CD4-positive, alpha-beta T cell (primary cell): ENCODE measurements around the gene ALLC. TPM values are rescaled to one million over a fixed set of nuclear protein-coding genes. Genes with fewer than 3 reads are reported as not detected.
A peak's percentile ranks its signal among the peaks of the same experiment; 100 is the strongest.

Experiments used
- ATAC-seq: fragments of 200-7000 bp; cut with Tn5 transposase; one replicate; pipeline ENCODE4 v1.10.0; 2022; ENCODE audit warnings: mild to moderate bottlenecking; ENCODE audit not compliant: poor library complexity
- CTCF ChIA-PET: fragments of 350-600 bp; sonication (Branson Sonifier 250); formaldehyde crosslinking; loops from one replicate; lab custom pipeline; 2021; ENCODE audit warnings: antibody characterized with exemption, inconsistent platforms; lab: Charles Lee
- POLR2A ChIA-PET: fragments of 350-600 bp; sonication (Branson Sonifier 250); formaldehyde crosslinking; loops from one replicate; lab custom pipeline; 2021; ENCODE audit warnings: antibody characterized with exemption, inconsistent platforms; lab: Charles Lee
- DNase-seq, 14 experiments: peaks; one replicate each; pipeline ENCODE4 v3.0.0-alpha.2; 2013 to 2020; ENCODE audit warnings: mixed read lengths in 2 of 14
- H3K27ac ChIP-seq, 2 donors: one replicate each; pipeline versions ENCODE4 v1.5.1 to v1.7.0; 2013; ENCODE audit warnings: low read length in 2 of 2, low read depth in 1 of 2, mild to moderate bottlenecking in 1 of 2
- H3K27me3 ChIP-seq, 2 experiments: 1 replicate in 1 of 2; 2 replicates in 1 of 2; pipeline versions ENCODE4 v1.6.1 to v1.7.0; 2013; ENCODE audit warnings: low read length in 2 of 2, control low read depth in 1 of 2, mild to moderate bottlenecking in 1 of 2, moderate library complexity in 1 of 2; ENCODE audit not compliant: insufficient read depth in 2 of 2, control insufficient read depth in 1 of 2
- H3K36me3 ChIP-seq: one replicate; pipeline ENCODE4 v1.6.1; 2013; ENCODE audit warnings: low read length, control low read depth; ENCODE audit not compliant: insufficient read depth
- H3K4me1 ChIP-seq: one replicate; pipeline ENCODE4 v1.6.1; 2013; ENCODE audit warnings: low read length, control low read depth; ENCODE audit not compliant: insufficient read depth
- H3K4me3 ChIP-seq: one replicate; pipeline ENCODE4 v1.5.1; 2013; ENCODE audit warnings: mild to moderate bottlenecking, low read length, moderate library complexity
- H3K9me3 ChIP-seq, 2 experiments: 1 replicate in 1 of 2; 2 replicates in 1 of 2; pipeline versions ENCODE4 v1.6.1 to v1.7.0; 2013; ENCODE audit warnings: low read length in 2 of 2, mild to moderate bottlenecking in 2 of 2, control low read depth in 1 of 2, moderate library complexity in 1 of 2; ENCODE audit not compliant: control insufficient read depth in 1 of 2, insufficient read depth in 1 of 2
- H3K27ac Mint-ChIP-seq: one replicate; pipeline ENCODE4 v1.8.0; 2020; ENCODE audit warnings: mixed read lengths
- H3K27me3 Mint-ChIP-seq: one replicate; pipeline ENCODE4 v1.8.0; 2021; ENCODE audit warnings: mixed read lengths
- H3K36me3 Mint-ChIP-seq: one replicate; pipeline ENCODE4 v1.8.0; 2021; ENCODE audit warnings: low read depth, mixed read lengths
- H3K4me1 Mint-ChIP-seq: one replicate; pipeline ENCODE4 v1.8.0; 2021; ENCODE audit warnings: low read depth, mixed read lengths
- H3K4me3 Mint-ChIP-seq: one replicate; pipeline ENCODE4 v1.8.0; 2020; ENCODE audit warnings: mild to moderate bottlenecking, mixed read lengths
- H3K9me3 Mint-ChIP-seq: one replicate; pipeline ENCODE4 v1.8.0; 2020; ENCODE audit warnings: mixed read lengths
- CTCF ChIP-seq: fragments of 200-600 bp; IDR thresholded peaks from one replicate; pipeline ENCODE4 v1.8.0; 2022; ENCODE audit warnings: antibody characterized with exemption, mild to moderate bottlenecking
- intact Hi-C, 2 experiments: fragments of 100-400 bp; cut with DNase I in 1 of 2; cut with micrococcal nuclease in 1 of 2; formaldehyde crosslinking; loops; one replicate each; pipeline versions ENCODE4 v1.15.1 to v1.9.0; 2023 to 2025; cut with DNase I, micrococcal nuclease
- total RNA-seq, 174 experiments: library from RNA in 2 of 174; stranded (reverse) in 2 of 174; gene quantifications; one replicate each; pipeline ENCODE4 v1.2.3 and lab custom pipeline; 2021 to 2026

ALLC gene
- total RNA-seq, 2 experiments from 2014 or later: not detected

GRCh38 chr2:3633089-3633981 lies 24.7 kb upstream of the ALLC start:
- POLR2A ChIA-PET: no interaction called here
- Mint-ChIP-seq H3K4me1 (no peaks in the 10 kb centered on the region), H3K9me3 (no peaks in the 10 kb centered on the region), H3K27me3 (no peaks in the 10 kb centered on the region), H3K4me3 (no peak overlapping the region), H3K36me3 (no peaks in the 10 kb centered on the region), H3K27ac (no peak overlapping the region)
- peak in 2 of 14 experiments; percentile 2 to 24 for DNase-seq
- no peak overlapping the region for H3K27ac ChIP-seq
- H3K9me3 ChIP-seq: no peaks in the 10 kb centered on the region
- no peaks in the 10 kb centered on the region for H3K4me1 ChIP-seq
- TF ChIP-seq CTCF: no peak
- no peak overlapping the region for H3K4me3 ChIP-seq
- no peaks in the 10 kb centered on the region for H3K36me3 ChIP-seq
- H3K27me3 ChIP-seq: no peaks in the 10 kb centered on the region
- intact Hi-C loops: no loop called here
- CTCF ChIA-PET: no interaction called here
- no peak for ATAC-seq

GRCh38 chr2:3633982-3634595 lies 23.9 kb upstream of the ALLC start:
- Histone ChIP-seq H3K27ac (no peak overlapping the region), H3K9me3 (no peaks in the 10 kb centered on the region), H3K4me1 (no peaks in the 10 kb centered on the region), H3K36me3 (no peaks in the 10 kb centered on the region), H3K27me3 (no peaks in the 10 kb centered on the region), H3K4me3 (no peak overlapping the region)
- H3K27ac Mint-ChIP-seq: no peak overlapping the region
- ATAC-seq: no peak
- H3K27me3 Mint-ChIP-seq: no peaks in the 10 kb centered on the region
- no peaks in the 10 kb centered on the region for H3K9me3 Mint-ChIP-seq
- H3K36me3 Mint-ChIP-seq: no peaks in the 10 kb centered on the region
- no peaks in the 10 kb centered on the region for H3K4me1 Mint-ChIP-seq
- intact Hi-C loops: no loop called here
- ChIA-PET CTCF (no interaction called here), POLR2A (no interaction called here)
- peak in 1 of 14 experiments; percentile 20 for DNase-seq
- H3K4me3 Mint-ChIP-seq: no peak overlapping the region
- no peak for TF ChIP-seq CTCF

- POLR2A ChIA-PET: no interaction called here
- ATAC-seq (no peak), DNase-seq (peak in 2 of 14 experiments; percentile 3 to 15)
- CTCF ChIA-PET: no interaction called here
- no peaks in the 10 kb centered on the region for H3K9me3 ChIP-seq
- H3K27me3 Mint-ChIP-seq: no peaks in the 10 kb centered on the region
- no peak overlapping the region for H3K27ac ChIP-seq
- no peak overlapping the region for H3K4me3 Mint-ChIP-seq
- H3K36me3 Mint-ChIP-seq: no peaks in the 10 kb centered on the region
- H3K9me3 Mint-ChIP-seq: no peaks in the 10 kb centered on the region
- TF ChIP-seq CTCF: no peak
- no peaks in the 10 kb centered on the region for H3K36me3 ChIP-seq
- no peak overlapping the region for H3K4me3 ChIP-seq
- no peak overlapping the region for H3K27ac Mint-ChIP-seq
- intact Hi-C loops: no loop called here
- no peaks in the 10 kb centered on the region for H3K4me1 Mint-ChIP-seq
- H3K27me3 ChIP-seq: no peaks in the 10 kb centered on the region
- H3K4me1 ChIP-seq: no peaks in the 10 kb centered on the region
These were observed 23.3 kb upstream of the ALLC start for GRCh38 chr2:3634596-3635121.
